ENCODE data around the gene POMGNT2.

DNA sequence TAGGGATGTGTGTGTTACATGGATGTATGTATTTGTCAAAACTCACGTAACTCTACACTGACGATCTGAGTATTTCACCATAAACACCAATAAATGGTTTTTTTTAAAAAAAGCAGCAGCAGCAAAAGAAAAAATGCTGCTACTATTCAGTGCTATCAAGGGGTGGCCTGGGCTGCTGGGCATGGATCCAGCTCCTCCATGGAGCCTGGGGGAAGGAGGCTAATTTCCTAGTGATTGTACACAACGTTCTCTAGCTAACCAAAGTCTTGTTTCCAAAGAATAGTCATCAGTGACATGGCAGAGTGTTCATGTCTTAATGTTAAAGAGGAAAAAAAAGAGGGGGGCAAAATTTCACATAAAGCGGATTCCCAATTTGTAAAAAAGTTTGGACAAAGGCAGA, 29.0 kb downstream of the POMGNT2 start:
- TF ChIP-seq TEAD4 (IDR thresholded peaks at IDR 0.05; ENCODE audit: borderline replicate concordance, insufficient read depth) (no peak), EZH2phosphoT487 (IDR thresholded peaks at IDR 0.05; ENCODE audit: borderline replicate concordance, low read depth) (no peak), POLR2AphosphoS5 (IDR thresholded peaks at IDR 0.05; ENCODE audit: low read depth, low read length) (no peak), NFIC (IDR thresholded peaks at IDR 0.05; ENCODE audit: borderline replicate concordance) (no peak), FOSL2 (IDR thresholded peaks at IDR 0.05; ENCODE audit: borderline replicate concordance, low read depth) (no peak), SMC3 (IDR thresholded peaks at IDR 0.05; ENCODE audit: low read depth, low read length) (no peak), RCOR1 (IDR thresholded peaks at IDR 0.05; ENCODE audit: low read length) (no peak)
- TF ChIP-seq, protein P1, sequence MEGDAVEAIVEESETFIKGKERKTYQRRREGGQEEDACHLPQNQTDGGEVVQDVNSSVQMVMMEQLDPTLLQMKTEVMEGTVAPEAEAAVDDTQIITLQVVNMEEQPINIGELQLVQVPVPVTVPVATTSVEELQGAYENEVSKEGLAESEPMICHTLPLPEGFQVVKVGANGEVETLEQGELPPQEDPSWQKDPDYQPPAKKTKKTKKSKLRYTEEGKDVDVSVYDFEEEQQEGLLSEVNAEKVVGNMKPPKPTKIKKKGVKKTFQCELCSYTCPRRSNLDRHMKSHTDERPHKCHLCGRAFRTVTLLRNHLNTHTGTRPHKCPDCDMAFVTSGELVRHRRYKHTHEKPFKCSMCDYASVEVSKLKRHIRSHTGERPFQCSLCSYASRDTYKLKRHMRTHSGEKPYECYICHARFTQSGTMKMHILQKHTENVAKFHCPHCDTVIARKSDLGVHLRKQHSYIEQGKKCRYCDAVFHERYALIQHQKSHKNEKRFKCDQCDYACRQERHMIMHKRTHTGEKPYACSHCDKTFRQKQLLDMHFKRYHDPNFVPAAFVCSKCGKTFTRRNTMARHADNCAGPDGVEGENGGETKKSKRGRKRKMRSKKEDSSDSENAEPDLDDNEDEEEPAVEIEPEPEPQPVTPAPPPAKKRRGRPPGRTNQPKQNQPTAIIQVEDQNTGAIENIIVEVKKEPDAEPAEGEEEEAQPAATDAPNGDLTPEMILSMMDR (IDR thresholded peaks at IDR 0.05): no peak
- TF ChIP-seq, protein P2, sequence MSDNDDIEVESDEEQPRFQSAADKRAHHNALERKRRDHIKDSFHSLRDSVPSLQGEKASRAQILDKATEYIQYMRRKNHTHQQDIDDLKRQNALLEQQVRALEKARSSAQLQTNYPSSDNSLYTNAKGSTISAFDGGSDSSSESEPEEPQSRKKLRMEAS (IDR thresholded peaks at IDR 0.05; ENCODE audit: low read depth): no peak
